DND-41 (cell line): ENCODE results near the gene EN1.

ENCODE experiments used
- CTCF ChIP-seq: IDR thresholded peaks from 2 replicates; pipeline ENCODE4 v1.5.1; 2012; ENCODE audit warnings: borderline replicate concordance, low read length, moderate library complexity, mild to moderate bottlenecking; ENCODE audit not compliant: poor library complexity, severe bottlenecking; ENCODE audit errors: extremely low read depth
- EZH2 ChIP-seq: IDR thresholded peaks from 3 replicates; pipeline ENCODE4 v1.6.1; 2012; ENCODE audit warnings: borderline replicate concordance, low read depth, mild to moderate bottlenecking, moderate library complexity, low read length, inconsistent platforms; ENCODE audit not compliant: severe bottlenecking

- TF ChIP-seq EZH2 (no peak), CTCF (no peak)
Measured at GRCh38 chr2:118851650-118852049, 4.2 kb upstream of the EN1 start.
